Erythroblast (primary cell): ENCODE measurements around the gene TPRKB.

ENCODE experiments used
- GATA1 ChIP-seq: IDR thresholded peaks from 2 replicates; pipeline ENCODE4 v1.6.1; 2011; ENCODE audit warnings: low read depth, mild to moderate bottlenecking, control low read depth, low read length, moderate library complexity
- POLR2A ChIP-seq: IDR thresholded peaks from 2 replicates; pipeline ENCODE4 v1.6.1; 2011; ENCODE audit warnings: mild to moderate bottlenecking, low read length

- TF ChIP-seq POLR2A (no peak), GATA1 (no peak)
These were observed 28.6 kb downstream of the TPRKB start for GRCh38 chr2:73708527-73708926.
